GM19193 (cell line): Measurements from ENCODE around the gene ATP6V0A1.

Experiments used
- POLR2A ChIP-seq: IDR thresholded peaks from 4 replicates; pipeline ENCODE4 v1.6.1; 2011; ENCODE audit not compliant: insufficient read depth, insufficient read length; ENCODE audit errors: extremely low read depth

ATP6V0A1 gene

GRCh38 chr17:42424991-42425610, 33.6 kb upstream of the ATP6V0A1 start:
- TF ChIP-seq POLR2A, result no peak

GRCh38 chr17:42428141-42428944, 30.3 kb upstream of the ATP6V0A1 start:
- no peak for TF ChIP-seq POLR2A

- TF ChIP-seq POLR2A, result no peak
Measured at GRCh38 chr17:42429726-42430447, 28.8 kb upstream of the ATP6V0A1 start.

- TF ChIP-seq POLR2A, result no peak
Measured at GRCh38 chr17:42431758-42432161, 26.9 kb upstream of the ATP6V0A1 start.

GRCh38 chr17:42436391-42436790, 22.3 kb upstream of the ATP6V0A1 start:
- TF ChIP-seq POLR2A, result no peak

- no peak for TF ChIP-seq POLR2A
Measured at GRCh38 chr17:42438600-42439567, 19.8 kb upstream of the ATP6V0A1 start.

- no peak for TF ChIP-seq POLR2A
Measured at GRCh38 chr17:42441371-42442195, 17.1 kb upstream of the ATP6V0A1 start.

GRCh38 chr17:42442196-42442565, 16.5 kb upstream of the ATP6V0A1 start:
- TF ChIP-seq POLR2A, result no peak

GRCh38 chr17:42453439-42453838, 5.2 kb upstream of the ATP6V0A1 start:
- no peak for TF ChIP-seq POLR2A

GRCh38 chr17:42456223-42457106, 2.2 kb upstream of the ATP6V0A1 start:
- TF ChIP-seq POLR2A, result no peak

GRCh38 chr17:42457107-42457792, 1.4 kb upstream of the ATP6V0A1 start:
- TF ChIP-seq POLR2A, result no peak

GRCh38 chr17:42459256-42459800, 650 bp downstream of the ATP6V0A1 start:
- no peak for TF ChIP-seq POLR2A
